Stimulated activated CD4-positive, alpha-beta T cell treated with anti-CD3 and anti-CD28 coated beads, Interleukin-12 subunit alpha, Interleukin-12 subunit beta, amount 100 ng/mL, for 24 hours (primary cell): ENCODE results near the gene GABRB3.
"Not testable (repeated sequence)": the region's sequence is repeated elsewhere in the genome, so short reads cannot be mapped to it uniquely, and the experiment has no call there.

Experiments
- DNase-seq, 2 experiments: peaks; one replicate each; pipeline ENCODE4 v3.0.0-alpha.2; 2020; ENCODE audit warnings: low read depth in 2 of 2

GABRB3 gene

DNA sequence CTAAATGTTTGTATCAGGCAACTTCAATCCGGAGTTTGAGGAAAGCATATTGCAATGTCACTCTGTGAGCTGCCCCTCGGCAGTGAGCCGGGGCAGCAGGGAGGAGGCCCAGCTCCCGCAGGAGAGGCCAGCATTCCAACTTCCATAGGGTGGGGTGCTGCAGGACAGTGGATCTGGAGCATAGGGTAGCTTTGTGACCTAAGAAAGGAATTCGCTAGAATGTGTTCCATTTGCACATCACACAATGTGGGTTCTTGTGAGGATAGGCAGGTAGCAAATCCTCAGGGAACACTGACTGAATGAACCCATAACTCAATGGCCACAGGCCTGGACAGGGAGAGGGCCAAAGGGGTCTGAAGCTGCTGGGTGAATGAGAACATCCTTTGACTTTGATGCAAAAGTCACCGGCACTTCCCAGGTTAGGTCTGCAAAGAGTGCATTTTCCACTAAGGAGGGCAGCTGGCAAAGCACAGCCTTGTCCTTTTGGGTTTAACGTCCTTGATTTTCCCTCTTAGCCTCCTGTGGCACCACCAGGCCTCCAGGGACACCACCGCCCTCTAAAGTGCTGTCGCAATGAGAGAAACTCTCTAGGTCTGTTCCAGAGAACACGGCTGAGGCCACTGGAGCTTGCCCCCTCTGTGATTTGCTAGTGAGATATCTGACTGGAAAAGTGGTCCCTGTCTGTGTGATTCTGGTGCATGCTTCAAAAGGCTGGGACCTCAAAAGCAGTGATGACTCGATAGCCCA, 36.2 kb downstream of the GABRB3 start:
- DNase-seq, result no peak

DNA sequence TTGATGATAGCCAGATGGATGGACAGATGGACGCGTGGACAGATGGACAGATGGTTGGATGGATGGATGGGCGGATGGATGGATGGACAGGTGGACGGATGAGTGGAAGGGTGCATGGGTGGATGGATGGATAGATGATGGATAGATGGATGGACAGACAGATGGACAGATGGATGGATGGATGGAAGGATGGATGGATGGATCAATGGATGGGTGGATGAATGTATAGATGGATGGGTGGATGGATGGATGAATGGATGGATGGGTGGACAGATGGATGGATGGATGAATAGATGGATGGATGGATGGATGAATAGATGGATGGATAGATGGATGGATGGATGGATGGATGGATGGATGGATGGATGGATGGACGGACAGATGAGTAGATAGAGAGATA, 40.9 kb downstream of the GABRB3 start:
- DNase-seq, result no peak

DNA sequence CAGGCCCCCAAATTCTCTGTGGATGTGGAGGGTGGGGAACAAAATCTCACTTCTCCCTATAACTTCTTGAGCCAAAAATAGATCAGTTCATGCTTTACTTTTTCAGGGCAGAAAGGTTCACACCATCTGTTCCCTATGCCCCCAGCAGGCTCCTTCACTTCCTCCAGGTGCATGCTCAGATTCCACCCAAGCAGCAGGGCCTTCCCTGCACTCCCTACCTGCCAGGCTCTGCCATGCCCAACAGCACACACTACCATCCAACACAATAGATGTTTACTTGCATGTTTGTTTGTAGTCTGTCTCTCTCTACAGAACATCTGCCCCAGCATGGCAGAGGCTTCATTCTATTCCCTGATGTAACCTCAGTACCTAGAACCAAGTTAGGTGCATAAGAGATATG, 43.3 kb downstream of the GABRB3 start:
- no peak for DNase-seq

DNA sequence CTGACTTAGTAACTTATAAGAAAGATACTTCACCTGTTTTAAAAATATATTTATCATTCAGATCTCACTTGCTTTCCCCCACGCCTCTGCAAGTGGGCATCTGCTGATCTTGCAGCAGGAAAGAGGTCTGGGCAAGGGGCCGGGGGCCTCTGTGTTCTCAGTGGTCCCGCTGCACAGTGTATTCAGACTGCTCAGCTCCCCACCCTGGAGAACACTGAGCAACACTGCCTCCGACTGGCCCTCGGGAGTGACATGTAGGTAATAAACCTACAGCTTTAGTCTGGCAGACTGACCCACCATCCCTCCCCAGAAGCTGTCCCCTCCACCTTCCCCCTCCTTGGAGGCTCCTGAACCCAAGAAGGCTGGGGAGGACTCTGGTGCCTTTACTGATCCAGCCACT, 43.8 kb downstream of the GABRB3 start:
- DNase-seq, result no peak

DNA sequence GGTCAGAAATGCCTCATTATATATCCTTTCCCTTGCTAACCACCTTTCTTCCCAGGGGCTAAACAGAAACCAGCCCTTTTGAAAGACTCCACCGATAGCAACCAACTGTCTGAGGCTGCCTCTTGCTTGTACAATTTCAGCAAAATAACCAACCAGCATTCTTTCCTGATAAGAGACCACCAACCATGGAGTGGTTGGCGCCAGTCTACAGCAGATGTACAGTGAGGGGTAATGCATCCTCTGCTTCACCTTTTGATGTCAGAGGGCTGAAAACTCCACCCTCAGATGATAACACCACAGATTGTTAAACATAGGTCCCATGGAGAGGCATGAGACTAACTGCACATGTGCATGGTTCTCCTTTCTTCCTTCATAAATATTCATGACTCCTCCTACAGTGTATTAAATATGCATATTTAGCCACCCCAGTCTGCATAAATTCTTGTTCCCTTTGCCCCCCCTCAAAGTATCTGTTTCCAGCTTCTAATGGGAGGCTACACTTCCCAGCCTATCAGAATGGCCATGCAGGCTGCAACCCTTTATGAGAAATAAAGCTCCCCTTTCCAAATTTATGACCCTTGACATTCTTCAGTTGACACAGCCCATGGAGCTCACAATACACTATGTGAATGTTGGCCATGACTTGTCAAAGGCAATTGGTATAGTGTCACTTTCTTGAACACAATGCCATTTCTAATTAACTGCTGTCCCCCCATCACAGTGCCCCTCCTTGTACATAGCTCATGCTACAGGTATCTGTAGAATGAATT, 48.3 kb downstream of the GABRB3 start:
- DNase-seq, result no peak

DNA sequence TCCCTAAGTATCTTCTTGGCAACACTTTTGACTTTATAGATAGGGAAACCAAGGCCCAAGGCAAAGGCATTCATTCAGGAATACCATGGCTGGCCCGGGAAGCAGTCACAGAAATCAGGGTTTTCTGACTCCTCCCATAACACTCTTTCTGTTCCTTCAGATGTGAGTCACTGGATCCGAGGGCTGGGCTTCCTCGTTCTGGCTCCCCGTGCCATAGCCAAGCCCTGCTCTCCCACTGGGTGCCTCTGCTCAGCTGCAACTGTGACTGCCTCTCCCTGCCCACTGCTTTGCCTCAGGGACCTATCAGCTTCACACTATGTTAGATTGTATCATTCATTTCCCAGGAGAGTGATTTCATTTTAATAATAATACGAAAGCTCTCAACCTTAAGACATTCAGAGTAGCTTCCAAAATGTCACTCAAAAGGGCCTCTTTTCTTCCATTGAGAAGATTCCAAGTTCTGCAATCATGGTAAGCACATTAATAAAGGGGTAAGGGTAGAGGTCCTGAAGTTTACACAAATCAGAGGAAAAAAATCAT, 50.2 kb downstream of the GABRB3 start:
- DNase-seq, result no peak

DNA sequence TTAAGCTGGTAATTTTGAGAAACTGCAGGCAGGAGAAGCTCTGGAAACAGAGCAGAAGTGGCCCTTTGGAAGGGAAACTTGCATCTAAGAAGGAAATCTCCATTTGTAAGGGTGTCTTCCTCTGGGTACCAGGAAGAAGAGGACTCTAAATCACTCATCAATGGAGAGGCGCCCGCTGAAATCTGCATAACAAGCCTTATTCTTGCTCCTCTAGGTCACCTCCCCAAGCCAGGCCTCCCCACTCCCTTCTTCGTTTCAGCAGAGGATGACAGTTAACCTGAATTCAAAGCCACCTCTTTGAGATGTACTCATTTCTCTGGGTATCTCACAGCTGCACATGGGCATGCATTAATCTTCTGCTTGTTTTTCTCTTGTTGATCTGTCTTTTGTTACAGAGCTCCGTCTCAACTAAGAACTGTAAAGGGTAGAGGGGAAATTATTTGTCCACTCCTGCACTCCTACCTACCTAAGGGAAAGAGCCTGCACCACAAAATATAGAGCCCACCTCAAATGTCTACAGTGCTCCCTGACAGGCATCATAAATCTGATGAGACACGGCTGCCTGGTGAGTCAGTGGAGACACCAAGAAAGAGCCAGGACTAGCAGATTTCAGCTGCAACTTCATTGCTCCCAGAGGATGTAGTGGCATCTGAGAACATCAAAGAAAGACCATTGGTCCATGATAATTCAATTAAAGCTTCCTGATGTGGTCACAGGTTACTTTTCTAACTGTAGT, 51.5 kb downstream of the GABRB3 start:
- no peak for DNase-seq

DNA sequence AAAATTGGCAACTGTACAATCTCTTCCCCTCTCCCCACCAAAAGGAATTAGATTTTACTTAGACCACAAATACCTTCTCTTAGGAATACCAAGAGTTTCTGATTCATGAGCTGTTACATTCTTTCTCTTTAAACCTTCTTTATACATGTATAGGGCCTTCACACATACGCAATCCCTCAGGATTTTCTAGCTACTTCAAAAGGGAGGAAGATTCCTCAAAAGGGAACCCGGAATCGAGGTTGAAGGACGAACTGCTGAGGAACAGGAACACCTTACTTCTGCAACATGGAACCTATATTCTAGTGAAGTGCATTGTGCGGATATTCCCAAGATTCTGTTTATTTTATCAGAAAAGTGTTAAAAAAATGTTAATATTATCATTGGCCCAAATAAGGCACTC, 52.3 kb downstream of the GABRB3 start:
- no peak for DNase-seq

DNA sequence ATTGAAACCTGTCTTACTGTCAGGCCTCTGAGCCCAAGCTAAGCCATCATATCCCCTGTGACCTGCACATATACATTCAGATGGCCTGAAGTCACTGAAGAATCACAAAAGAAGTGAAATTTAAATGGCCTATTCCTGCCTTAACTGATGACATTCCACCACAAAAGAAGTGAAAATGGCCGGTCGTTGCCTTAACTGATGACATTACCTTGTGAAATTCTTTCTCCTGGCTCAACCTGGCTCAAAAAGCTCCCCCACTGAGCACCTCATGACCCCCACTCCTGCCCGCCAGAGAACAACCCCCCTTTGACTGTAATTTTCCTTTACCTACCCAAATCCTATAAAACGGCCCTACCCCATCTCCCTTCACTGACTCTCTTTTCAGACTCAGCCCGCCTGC, 53.0 kb downstream of the GABRB3 start:
- DNase-seq, result not testable (repeated sequence)

DNA sequence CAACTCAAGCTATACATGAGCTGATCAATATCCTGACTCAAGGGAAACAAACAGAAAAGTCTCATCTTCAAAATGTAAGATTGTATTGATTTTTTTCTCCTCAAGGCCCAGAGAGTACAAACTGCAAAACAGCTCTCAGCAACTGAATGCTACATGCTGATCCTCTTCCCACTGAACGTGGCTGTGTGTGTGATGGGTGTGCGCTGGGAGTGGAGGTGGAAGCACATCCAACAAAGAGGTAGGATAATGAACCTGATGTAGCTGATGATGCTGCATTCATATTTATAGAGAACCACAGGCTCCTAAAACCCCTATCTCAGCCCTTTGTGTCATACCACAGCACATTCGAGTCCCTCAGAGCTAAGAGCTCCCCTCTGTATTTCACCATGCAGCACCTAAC, 56.8 kb downstream of the GABRB3 start:
- DNase-seq, result no peak

DNA sequence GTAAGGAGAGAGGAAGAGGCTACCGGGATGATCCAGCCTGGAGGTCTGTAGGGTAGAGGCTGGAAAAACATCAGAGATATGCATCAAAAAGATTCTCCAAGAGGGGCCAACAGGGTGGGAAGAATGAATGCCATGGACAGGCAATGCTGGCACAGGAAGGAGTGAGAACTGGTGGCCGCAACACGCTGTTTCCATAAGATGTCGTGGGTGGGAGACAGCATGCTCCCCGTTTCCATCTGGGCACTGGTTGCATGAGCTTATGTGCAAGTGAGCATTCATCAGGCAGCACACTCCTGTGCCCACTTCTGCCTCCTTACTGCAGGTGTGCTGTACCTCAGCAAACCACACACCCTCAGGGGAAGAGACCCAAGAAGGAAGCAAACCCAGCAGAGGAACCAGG, 59.4 kb downstream of the GABRB3 start:
- no peak for DNase-seq

DNA sequence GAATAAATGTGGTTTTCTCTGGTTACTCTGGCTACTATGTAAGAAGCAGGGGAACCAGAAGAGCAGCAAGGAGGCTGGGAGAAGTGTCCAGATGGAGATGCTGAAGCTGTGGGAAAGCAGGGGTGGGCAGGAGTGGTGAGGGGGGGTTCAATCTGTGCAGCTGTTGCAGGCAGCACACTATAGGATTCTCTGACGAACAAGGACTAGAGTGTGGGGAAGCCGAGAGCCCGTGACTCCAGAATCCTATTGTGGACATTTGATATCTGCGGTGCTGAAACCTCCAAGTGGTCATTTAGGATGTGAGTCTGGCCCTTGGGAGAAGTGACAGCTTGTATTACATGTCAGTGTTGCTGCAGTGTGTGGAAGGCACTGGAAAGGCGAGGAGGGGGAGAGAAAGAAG, 60.5 kb downstream of the GABRB3 start:
- DNase-seq, result no peak

DNA sequence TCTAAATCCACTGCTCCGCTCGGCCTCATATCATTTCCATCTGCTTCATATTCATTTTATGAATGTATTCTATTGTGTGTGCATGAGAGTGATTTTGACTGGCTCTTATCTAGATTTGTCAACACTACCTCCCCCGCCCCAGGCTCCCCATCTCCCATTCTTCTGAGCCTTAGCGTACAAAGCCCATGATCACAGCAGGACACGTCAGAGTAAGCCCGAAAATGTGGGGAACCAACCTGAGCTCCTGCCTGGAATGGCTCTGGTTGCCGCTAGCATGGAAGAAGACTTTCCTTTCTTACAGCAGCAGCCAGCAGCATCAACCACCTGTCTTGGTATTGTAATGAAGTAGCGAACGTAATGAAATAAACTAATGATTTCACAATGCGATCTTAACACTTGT, 61.4 kb downstream of the GABRB3 start:
- no peak for DNase-seq

DNA sequence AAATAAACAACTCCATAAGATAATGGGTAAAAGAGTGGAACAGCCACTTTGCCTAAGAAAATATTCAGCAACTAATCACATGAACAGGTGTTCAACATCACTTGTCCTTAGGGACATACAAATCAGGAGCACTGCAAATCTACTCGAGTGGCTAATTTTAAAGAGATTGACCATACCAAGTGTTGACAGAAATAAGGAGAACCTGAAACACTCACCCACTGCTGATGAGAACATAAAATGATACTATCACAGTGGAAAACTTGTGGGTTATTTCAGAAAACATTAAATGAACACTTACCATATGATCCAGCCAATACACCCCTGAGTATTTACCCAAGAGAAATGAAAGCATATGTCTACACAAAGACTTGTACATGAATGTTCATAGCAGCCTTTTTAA, 70.5 kb downstream of the GABRB3 start:
- DNase-seq, result no peak

DNA sequence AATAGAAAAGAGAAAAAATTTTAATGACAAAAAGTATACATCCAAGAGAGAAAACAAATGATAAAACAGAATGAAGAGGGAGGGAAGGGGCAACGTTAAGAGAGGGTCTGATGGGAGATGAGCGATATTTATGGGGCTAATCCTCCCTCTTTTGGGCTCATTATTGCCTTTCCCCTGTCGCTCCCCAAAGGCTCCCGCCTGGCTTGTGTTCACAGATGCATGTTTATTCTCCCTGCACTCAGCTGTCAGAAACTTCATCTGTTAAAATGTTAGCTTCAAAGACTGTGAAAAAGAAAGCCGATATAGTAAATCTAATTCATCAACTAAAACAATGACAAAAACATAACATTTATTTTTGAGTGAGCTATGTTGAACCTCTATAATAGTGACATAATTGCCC, 74.3 kb downstream of the GABRB3 start:
- no peak for DNase-seq

DNA sequence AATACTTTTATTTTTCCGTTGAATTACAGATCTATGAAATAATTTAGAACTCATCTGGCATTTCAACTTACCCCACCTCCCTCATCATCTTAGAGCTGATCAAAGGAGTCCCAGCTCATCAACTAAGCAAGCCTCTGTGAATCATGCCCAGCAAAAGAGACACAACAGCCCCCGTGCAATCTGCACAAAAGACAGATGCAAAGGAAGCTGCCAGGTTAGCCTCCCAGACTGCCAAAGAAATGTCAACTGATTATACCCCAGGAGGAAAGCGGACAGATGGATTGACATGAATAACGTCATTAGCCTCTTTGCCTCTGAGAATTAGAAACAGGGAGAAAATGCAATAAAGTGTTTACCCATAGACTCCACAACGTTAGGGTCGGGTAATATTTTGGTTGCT, 75.0 kb downstream of the GABRB3 start:
- DNase-seq, result no peak

DNA sequence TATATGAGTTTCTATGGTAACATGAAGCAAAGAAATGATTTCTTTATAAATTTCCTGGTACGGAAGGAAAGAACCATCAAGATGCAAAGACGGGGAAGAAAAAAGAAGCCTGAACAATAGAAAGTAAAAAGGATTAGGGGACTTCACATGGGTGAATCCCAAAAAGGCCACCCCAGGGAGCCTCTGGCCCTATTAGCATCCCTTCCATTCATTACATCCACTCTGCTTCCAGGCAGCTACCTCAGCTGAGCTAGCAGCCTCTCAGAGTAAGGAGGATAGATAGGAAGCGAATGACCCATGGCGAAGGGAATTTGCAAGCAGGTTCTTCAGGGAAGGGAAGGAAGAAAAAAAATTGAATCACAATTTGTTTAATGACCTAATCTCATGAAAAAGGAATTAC, 81.6 kb downstream of the GABRB3 start:
- no peak for DNase-seq

DNA sequence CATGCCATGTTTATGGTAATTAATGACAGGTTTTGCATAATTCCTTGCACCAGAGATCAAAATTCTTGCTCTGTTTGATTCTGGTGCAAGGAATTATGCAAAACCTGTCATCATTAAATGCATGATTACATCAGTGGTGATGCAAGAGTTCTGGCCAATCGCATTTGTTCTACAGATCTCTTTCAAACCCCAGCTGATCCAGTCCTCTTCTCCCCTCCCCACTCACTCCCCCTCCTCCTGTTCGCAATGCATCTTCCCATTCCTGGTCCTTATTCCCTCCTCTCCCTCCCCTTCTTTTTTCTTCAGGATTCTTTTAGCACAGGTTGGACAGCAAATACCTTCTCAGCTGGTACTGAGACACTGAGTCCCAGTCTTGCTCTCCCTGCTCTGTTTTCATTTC, 82.1 kb downstream of the GABRB3 start:
- no peak for DNase-seq

DNA sequence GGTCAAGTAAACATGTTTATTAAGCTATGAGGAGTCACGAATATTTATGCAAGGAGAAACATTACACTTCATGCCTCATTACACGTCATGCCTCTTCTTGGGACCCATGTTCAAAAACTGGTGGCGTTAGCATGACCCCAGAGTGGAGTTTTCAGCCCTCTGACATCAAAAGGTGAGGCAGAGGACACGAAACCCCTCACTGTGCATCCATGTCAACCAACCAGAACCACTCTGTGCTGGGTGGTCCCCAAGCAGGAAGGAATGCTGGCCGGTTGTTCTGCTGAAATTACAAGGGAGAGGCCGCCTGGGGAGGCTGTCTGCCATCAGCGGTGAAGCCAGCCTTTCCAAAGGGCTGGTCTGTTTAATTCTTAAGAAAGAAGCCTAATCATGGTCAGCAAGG, 83.4 kb downstream of the GABRB3 start:
- no peak for DNase-seq

DNA sequence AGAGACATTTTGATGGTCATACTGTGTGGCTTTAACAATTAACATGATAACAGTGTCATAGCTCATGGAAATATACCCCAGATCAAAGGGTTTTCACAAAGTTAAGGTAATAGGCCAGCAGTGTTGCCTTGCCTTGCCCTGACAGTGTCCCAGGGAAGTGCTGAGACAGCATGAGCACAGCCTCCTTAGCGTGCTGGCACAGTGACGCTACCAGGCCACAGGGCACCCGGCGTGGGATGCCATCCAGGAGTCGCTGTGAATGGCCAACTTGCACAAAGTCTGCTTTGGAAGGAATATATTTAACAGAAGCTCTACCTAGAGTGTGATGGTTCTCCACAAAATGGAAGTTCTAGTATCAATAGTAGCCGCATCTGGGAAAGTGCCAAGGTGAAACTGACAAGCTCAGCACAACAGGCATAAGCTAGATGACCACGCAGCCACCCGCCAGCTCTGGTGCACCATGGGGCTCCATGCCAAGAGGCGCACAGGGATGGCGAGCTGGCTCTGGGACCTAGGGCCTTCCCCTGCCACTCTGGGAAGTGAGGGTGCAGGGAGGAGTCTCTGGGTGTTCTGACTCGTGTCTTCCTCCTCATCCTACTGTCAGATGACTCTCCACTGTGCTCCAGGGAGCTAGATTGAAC, 86.2 kb downstream of the GABRB3 start:
- DNase-seq, result no peak

DNA sequence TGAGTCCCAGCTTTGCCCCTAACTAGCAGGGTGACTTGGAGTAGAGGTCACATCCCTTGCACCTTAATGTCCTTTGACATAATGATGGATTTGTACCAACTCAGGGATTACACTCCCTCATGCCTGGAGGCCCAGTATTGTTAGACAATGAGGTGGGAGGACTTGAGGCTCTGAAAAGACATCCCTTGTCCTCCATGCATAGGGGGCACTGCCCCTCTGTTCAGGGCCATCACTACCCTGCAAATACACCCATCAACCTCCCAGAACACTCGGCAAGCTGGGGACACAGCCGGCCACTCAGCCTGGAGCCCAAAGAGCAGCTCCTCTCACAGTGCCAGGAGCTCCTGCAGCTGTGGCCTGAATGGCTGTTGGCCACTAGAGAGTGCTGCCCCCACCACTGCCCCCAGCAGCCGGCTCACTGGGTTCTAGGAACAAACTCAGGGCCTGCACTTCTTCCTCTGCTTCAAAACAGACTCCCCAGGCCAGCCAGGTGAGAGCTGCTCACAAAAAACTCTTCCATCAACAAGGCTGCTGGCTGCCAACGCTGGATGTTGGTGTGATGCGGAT, 90.2 kb downstream of the GABRB3 start:
- DNase-seq, result no peak

DNA sequence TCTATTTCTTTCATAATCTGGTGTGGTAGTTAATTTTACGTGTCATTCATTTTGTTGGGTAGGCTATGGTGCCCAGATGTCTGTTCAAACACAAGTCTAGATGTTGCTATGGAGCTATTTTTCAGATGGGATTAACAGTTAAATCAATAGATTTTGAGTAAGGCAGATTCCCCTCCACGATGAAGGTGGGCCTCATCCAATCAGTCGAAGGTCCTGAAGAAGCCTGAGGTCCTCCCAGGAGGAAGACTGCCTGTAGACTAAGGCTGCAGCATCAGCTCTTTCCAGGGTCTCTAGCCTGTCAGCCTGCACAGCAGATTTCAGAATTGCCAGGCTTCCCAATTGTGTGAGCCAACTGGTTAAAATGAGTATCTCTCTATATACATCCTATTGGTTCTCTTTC, 92.9 kb downstream of the GABRB3 start:
- no peak for DNase-seq
